Measurements from ENCODE around the gene TREML2. TPM values are rescaled to one million over a fixed set of nuclear protein-coding genes. Genes with fewer than 3 reads are reported as not detected.
A peak's percentile ranks its signal among the peaks of the same experiment; 100 is the strongest.
"Not testable (repeated sequence)": the region's sequence is repeated elsewhere in the genome, so short reads cannot be mapped to it uniquely, and the experiment has no call there.

The TREML2 gene, protein sequence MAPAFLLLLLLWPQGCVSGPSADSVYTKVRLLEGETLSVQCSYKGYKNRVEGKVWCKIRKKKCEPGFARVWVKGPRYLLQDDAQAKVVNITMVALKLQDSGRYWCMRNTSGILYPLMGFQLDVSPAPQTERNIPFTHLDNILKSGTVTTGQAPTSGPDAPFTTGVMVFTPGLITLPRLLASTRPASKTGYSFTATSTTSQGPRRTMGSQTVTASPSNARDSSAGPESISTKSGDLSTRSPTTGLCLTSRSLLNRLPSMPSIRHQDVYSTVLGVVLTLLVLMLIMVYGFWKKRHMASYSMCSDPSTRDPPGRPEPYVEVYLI
- under 1 TPM in 1 of 4 donors, not detected in 3; 0.66 TPM for total RNA-seq

DNA sequence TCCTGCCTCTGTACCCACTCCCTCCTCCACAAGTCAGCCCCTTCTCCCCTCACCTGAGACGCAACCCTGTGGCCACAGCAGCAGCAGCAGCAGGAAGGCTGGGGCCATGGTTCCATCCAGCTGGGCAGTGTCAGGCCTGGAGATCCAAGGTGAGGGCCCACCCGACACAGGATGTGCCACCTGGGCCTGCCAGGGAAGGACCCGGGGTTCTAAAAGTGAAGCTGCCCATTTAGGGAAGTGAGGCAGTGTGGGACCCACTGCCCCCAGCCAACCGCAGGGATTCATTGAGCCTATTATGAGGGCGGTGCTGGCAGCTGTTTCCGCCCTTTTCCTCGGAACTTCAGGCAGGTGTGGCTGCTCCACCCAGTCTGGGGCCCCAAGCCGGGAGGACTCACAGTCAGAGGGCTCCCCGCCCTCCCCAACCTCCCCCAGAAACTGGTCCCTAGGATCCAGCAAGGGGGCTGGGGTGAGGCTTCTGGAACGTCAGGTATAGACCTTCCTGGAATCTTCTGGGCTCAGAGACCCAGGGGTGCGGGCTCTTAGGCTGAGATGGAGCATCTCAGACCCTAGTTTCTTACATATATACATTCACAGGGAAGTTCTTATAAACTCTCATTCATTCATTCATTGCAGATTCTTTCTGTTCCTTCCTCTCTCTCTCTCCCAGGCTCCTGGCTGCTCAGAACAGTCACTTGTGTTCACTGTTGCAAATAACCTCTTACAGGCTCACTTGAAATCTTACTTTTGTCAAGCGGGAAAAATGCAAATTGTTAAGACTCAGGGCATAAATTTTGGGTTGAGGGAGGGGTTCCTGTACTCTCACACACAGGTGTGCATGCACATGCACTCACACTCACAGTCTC is at the start of gene TREML2:
TSS of gene TREML2 (minus strand) at position 249 of the 863 bp plus-strand sequence. CDS start at position 108, 141 bp downstream.
- Histone ChIP-seq H3K27ac (replicated peaks in 1 of 4) (peak within 1 kb of the TSS in 1 of 4 donors; percentile 54), H3K36me3 (no peaks in the 10 kb centered on the region), H3K4me1 (peaks cover 0 to 6% (median 0%) of the 10 kb centered on the region in 4 donors), H3K27me3 (peaks cover 0 to 3% (median 0%) of the 10 kb centered on the region in 4 donors), H3K9me3 (no peaks in the 10 kb centered on the region), H3K4me3 (no peak within 1 kb of the TSS)
- 75% methylated on average over 7 of the region's 12 CpGs for WGBS
- intact Hi-C loops (cut with DNase I), result no loop called here
- peak; percentile 87 for DNase-seq (ENCODE audit: extremely low spot score)
- TF ChIP-seq EP300 (IDR thresholded peaks at IDR 0.05), result no peak
- TF ChIP-seq POLR2AphosphoS5 (IDR thresholded peaks at IDR 0.05), result no peak
- TF ChIP-seq, protein P1, sequence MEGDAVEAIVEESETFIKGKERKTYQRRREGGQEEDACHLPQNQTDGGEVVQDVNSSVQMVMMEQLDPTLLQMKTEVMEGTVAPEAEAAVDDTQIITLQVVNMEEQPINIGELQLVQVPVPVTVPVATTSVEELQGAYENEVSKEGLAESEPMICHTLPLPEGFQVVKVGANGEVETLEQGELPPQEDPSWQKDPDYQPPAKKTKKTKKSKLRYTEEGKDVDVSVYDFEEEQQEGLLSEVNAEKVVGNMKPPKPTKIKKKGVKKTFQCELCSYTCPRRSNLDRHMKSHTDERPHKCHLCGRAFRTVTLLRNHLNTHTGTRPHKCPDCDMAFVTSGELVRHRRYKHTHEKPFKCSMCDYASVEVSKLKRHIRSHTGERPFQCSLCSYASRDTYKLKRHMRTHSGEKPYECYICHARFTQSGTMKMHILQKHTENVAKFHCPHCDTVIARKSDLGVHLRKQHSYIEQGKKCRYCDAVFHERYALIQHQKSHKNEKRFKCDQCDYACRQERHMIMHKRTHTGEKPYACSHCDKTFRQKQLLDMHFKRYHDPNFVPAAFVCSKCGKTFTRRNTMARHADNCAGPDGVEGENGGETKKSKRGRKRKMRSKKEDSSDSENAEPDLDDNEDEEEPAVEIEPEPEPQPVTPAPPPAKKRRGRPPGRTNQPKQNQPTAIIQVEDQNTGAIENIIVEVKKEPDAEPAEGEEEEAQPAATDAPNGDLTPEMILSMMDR (IDR thresholded peaks at IDR 0.05), result no peak
- TF ChIP-seq POLR2A (IDR thresholded peaks at IDR 0.05; ENCODE audit: low read depth), result no peak

DNA sequence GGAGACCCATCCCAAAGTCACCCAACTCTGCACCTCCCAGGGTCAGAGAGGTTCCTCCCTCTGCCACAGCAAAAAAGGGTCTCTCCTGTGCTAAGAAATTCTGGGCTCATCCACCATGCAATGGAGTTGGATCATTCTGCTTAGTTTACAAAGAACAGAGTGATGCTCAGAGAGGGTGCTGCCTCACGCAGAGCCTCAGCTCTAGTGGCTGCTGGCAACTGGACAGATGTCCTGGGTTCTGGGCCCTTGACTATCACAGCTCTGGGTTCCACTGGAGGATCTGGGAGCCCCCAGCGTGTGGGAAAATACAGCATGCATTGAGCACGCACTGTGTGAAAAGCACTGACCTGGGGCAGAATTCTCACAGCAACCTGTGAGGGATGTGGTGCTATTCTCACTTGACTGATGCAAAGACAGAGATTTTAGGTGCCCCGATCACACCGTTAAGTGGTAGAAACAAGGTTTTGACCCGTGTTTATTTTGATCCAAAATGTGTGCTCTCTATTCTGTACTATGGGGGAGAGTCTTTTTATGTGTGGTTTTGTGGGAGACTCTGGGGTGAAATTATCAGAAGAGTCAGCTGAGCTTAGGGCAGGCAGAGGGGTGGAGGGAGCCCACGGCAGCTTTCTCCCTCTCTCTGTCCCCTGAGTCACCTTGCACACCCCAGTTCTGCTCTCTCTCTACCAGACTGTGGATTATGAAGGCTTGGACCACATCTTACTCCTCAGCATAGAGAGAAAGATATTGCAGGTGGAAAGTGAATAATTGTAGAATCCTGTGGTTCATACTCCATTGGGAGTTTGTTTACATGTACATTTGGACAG is 47.1 kb upstream of the TREML2 start:
- no peak overlapping the region for H3K27ac ChIP-seq (replicated peaks in 1 of 4)
- H3K9me3 ChIP-seq, result no peaks in the 10 kb centered on the region
- H3K27me3 ChIP-seq, result peaks cover 0 to 12% (median 0%) of the 10 kb centered on the region in 4 donors
- intact Hi-C loops (cut with DNase I), result no loop called here
- no peak overlapping the region for H3K4me3 ChIP-seq
- 73% methylated on average over 6 of the region's 7 CpGs for WGBS
- H3K36me3 ChIP-seq, result no peaks in the 10 kb centered on the region
- no peaks in the 10 kb centered on the region for H3K4me1 ChIP-seq
- no peak for TF ChIP-seq POLR2A (IDR thresholded peaks at IDR 0.05; ENCODE audit: low read depth)
- TF ChIP-seq, protein P1 (IDR thresholded peaks at IDR 0.05), result no peak
- TF ChIP-seq POLR2AphosphoS5 (IDR thresholded peaks at IDR 0.05), result no peak
- TF ChIP-seq EP300 (IDR thresholded peaks at IDR 0.05), result no peak
- DNase-seq (ENCODE audit: extremely low spot score), result peak; percentile 70

DNA sequence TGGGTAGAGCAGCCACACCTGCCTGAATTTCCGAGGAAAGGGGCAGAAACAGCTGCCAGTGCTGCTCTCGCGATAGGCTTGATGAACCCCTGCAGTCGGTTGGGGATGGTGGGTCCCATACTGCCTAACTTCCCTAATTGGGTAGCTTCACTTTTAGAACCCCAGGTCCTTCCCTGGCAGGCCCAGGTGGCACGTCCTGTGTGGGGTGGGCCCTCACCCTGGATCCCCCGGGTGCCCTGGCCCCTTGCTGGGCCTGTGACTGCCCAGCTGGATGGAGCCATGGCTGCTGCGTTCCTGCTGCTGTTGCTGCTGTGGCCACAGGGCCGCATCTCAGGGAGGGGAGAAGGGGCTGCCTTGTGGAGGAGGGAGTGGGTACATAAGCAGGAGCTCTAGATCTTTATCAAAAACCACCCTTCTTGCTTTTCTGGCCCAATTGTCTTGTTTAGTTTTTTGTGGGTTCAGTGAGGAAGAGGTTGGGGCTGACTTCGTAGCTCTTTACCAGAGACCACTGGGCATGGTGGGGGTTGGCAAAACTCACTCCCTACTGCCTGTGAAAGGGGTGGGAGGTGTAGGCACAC is 46.4 kb upstream of the TREML2 start:
- Histone ChIP-seq H3K27me3 (peaks cover 0 to 12% (median 0%) of the 10 kb centered on the region in 4 donors), H3K4me1 (no peaks in the 10 kb centered on the region), H3K4me3 (no peak overlapping the region), H3K27ac (replicated peaks in 1 of 4) (no peak overlapping the region), H3K9me3 (no peaks in the 10 kb centered on the region), H3K36me3 (no peaks in the 10 kb centered on the region)
- 68% methylated on average over 9 of the region's 9 CpGs for WGBS
- no peak for DNase-seq (ENCODE audit: extremely low spot score)
- intact Hi-C loops (cut with DNase I), result no loop called here
- TF ChIP-seq, protein P1 (IDR thresholded peaks at IDR 0.05), result no peak
- no peak for TF ChIP-seq EP300 (IDR thresholded peaks at IDR 0.05)
- no peak for TF ChIP-seq POLR2A (IDR thresholded peaks at IDR 0.05; ENCODE audit: low read depth)
- no peak for TF ChIP-seq POLR2AphosphoS5 (IDR thresholded peaks at IDR 0.05)

DNA sequence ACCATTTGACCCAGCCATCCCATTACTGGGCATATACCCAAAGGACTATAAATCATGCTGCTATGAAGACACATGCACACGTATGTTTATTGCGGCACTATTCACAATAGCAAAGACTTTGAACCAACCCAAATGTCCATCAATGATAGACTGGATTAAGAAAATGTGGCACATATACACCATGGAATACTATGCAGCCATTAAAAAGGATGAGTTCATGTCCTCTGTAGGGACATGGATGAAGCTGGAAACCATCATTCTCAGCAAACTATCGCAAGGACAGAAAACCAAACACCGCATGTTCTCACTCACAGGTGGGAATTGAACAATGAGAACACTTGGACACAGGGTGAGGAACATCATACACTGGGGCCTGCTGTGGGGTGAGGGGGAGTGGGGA is 45.6 kb upstream of the TREML2 start:
- intact Hi-C loops (cut with DNase I); H3K4me1 ChIP-seq; H3K9me3 ChIP-seq; H3K27ac ChIP-seq (replicated peaks in 1 of 4); DNase-seq (ENCODE audit: extremely low spot score); H3K4me3 ChIP-seq; H3K36me3 ChIP-seq: not testable (repeated sequence)
- peaks cover 0 to 19% (median 0%) of the 10 kb centered on the region in 4 donors for H3K27me3 ChIP-seq
- 88% methylated on average over 4 of the region's 4 CpGs for WGBS
